Measurements from ENCODE around the gene VDR. TPM values are rescaled to one million over a fixed set of nuclear protein-coding genes. Genes with fewer than 3 reads are reported as not detected.

Gene VDR
- total and polyA plus RNA-seq, 2 donors (not counting 1 experiment from before 2014, with no cell fraction given) = 0.37 to 0.42 TPM

GRCh38 chr12:47942614-47943225, 37.9 kb upstream of the VDR start:
- H3K4me1 Mint-ChIP-seq = peaks cover 2% of the 10 kb centered on the region
- no peak overlapping the region for H3K4me3 Mint-ChIP-seq

More at GRCh38 chr12:47942614-47943225, 37.9 kb upstream of the VDR start:
- no peaks in the 10 kb centered on the region for H4K20me1 ChIP-seq (ENCODE audit: control insufficient read depth, insufficient read depth, low read length, poor library complexity, severe bottlenecking)
- CTCF ChIA-PET = interaction anchor here (0.8 to 1.0 kb wide), 2 partner anchors 222 to 226 kb away, joined by 4 to 5 read pairs; no protein-coding TSS in a partner anchor
- H3K9me3 Mint-ChIP-seq (ENCODE audit: insufficient read depth) = no peaks in the 10 kb centered on the region
- 69% methylated on average over 18 of the region's 31 CpGs for WGBS (ENCODE audit: insufficient coverage)
- no peak overlapping the region for H3K27ac ChIP-seq (ENCODE audit: low read length in 2 of 2)
- H2AFZ ChIP-seq (ENCODE audit: insufficient read depth, low read depth, low read length, poor library complexity, severe bottlenecking) = no peak overlapping the region
- POLR2A ChIA-PET = no interaction called here
- no peak overlapping the region for H3K4me3 ChIP-seq (ENCODE audit: control extremely low read depth in 1 of 5, extremely low read depth in 1 of 5, insufficient read depth in 1 of 5, low read depth in 2 of 5, low read length in 4 of 5)
- H3K4me2 ChIP-seq (replicated peaks; ENCODE audit: low read depth, low read length, poor library complexity, severe bottlenecking) = no peak overlapping the region
- ATAC-seq (ENCODE audit: low read depth) (no peak), DNase-seq (no peak)
- no peak overlapping the region for H3K27ac Mint-ChIP-seq
- TF ChIP-seq EZH2 (IDR thresholded peaks at IDR 0.05; ENCODE audit: borderline replicate concordance, insufficient read depth, low read depth, low read length, poor library complexity, severe bottlenecking) = no peak
- no peak for TF ChIP-seq CTCF (IDR thresholded peaks at IDR 0.05)
- intact Hi-C loops (cut with micrococcal nuclease) = no loop called here
- H3K9ac ChIP-seq (ENCODE audit: low read length) = no peak overlapping the region
- H3K9me3 ChIP-seq (ENCODE audit: control extremely low read depth in 1 of 3, control insufficient read depth in 2 of 3, insufficient read depth in 1 of 3, low read length in 2 of 3) = peaks cover 0 to 9% (median 0%) of the 10 kb centered on the region in 3 donors
- no peaks in the 10 kb centered on the region for H3K79me2 ChIP-seq (ENCODE audit: control insufficient read depth, insufficient read depth, low read length)
- peaks cover 0 to 8% (median 4%) of the 10 kb centered on the region in 4 experiments for H3K27me3 ChIP-seq (replicated peaks in 1 of 4; ENCODE audit: control extremely low read depth in 1 of 4, control insufficient read depth in 3 of 4, insufficient read depth in 4 of 4, low read length in 3 of 4)
- H3K27me3 Mint-ChIP-seq = peaks cover 37% of the 10 kb centered on the region
- peaks cover 0 to 4% of the 10 kb centered on the region in 2 donors for H3K4me1 ChIP-seq (ENCODE audit: control insufficient read depth in 2 of 2, insufficient read depth in 2 of 2, low read length in 2 of 2)
- H3K36me3 ChIP-seq (replicated peaks in 1 of 2; ENCODE audit: control extremely low read depth in 1 of 2, control insufficient read depth in 1 of 2, extremely low read depth in 1 of 2, insufficient read depth in 2 of 2, low read length in 1 of 2) = no peaks in the 10 kb centered on the region
